ENCODE results near the gene HBB. TPM values are rescaled to one million over a fixed set of nuclear protein-coding genes. Genes with fewer than 3 reads are reported as not detected.

HBB gene
- total RNA-seq, 4 donors from 2014 or later, result 2.8 TPM; not detected in 3

DNA sequence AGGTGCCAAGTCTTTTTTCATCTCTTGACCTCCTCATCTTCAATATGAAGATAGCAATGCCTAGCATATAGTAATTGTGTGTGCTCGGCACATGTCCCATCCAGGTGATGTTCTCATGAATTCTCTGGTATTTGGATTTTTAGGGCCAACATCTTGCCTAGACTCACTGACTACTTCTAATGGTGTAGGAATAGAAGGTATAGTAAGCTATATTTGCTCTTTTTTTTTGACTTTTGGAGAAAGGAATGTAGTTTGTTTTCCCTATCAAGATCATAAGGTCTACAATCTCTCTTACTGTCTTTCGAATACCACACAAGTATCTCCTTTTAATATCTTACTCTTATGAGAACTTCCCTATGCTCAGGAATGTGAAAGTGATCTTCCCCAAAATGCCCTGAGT, 4.2 kb upstream of the HBB start:
- Histone ChIP-seq H3K27me3 (no peaks in the 10 kb centered on the region), H3K4me3 (no peak overlapping the region), H3K4me1 (no peaks in the 10 kb centered on the region), H3K36me3 (no peaks in the 10 kb centered on the region), H3K27ac (no peak overlapping the region), H3K9me3 (no peaks in the 10 kb centered on the region)
- TF ChIP-seq, protein P1, sequence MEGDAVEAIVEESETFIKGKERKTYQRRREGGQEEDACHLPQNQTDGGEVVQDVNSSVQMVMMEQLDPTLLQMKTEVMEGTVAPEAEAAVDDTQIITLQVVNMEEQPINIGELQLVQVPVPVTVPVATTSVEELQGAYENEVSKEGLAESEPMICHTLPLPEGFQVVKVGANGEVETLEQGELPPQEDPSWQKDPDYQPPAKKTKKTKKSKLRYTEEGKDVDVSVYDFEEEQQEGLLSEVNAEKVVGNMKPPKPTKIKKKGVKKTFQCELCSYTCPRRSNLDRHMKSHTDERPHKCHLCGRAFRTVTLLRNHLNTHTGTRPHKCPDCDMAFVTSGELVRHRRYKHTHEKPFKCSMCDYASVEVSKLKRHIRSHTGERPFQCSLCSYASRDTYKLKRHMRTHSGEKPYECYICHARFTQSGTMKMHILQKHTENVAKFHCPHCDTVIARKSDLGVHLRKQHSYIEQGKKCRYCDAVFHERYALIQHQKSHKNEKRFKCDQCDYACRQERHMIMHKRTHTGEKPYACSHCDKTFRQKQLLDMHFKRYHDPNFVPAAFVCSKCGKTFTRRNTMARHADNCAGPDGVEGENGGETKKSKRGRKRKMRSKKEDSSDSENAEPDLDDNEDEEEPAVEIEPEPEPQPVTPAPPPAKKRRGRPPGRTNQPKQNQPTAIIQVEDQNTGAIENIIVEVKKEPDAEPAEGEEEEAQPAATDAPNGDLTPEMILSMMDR (IDR thresholded peaks at IDR 0.05), result no peak
- no peak for TF ChIP-seq POLR2A (IDR thresholded peaks at IDR 0.05)
- no peak for DNase-seq

DNA sequence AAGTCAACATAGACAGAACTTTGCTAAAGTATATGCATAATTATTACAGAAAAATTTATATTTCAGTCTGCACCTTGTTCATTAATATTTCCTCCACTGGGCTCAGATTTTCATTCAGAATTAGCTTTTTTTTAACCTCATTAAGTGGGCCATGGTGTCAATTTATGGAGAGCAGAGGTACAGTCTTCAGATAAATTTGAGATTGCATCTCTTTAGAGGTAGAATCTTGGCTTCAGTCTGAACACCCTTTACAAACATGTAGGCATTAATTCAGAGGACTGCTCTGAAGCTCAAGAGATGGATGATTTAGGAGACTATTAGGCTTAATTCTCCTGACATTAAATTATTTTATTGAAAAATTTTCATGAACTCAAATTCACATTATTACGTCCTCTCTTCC, 3.4 kb upstream of the HBB start:
- Histone ChIP-seq H3K27me3 (no peaks in the 10 kb centered on the region), H3K27ac (no peak overlapping the region)

DNA sequence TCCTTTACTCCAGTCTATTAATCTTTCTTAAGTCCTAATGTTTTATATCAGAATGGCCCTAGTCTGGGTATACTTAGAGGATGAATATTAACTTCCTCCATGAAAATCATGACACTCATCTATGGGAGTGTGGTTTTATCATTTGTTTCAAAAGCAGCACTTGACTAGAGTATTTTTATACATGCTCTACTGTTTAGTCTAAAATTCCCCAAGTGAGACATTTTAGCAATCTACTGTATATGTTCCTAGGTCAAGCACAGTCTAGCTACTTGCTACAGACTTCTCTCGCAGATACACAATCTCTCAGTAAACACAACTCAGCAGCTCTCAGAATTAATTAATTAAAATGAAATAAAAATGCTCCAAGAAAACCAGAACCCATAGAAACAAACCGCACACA, 2.9 kb upstream of the HBB start:
- no peak for TF ChIP-seq POLR2A (IDR thresholded peaks at IDR 0.05)
- TF ChIP-seq, protein P1 (IDR thresholded peaks at IDR 0.05), result no peak
- H3K36me3 ChIP-seq, result no peaks in the 10 kb centered on the region
- H3K27me3 ChIP-seq, result no peaks in the 10 kb centered on the region
- DNase-seq, result no peak
- H3K4me1 ChIP-seq, result no peaks in the 10 kb centered on the region
- no peak overlapping the region for H3K27ac ChIP-seq
- no peak overlapping the region for H3K4me3 ChIP-seq
- H3K9me3 ChIP-seq, result no peaks in the 10 kb centered on the region

More for the DNA sequence above, 3.4 kb upstream of the HBB start:
- DNase-seq, result no peak
- Histone ChIP-seq H3K9me3 (no peaks in the 10 kb centered on the region), H3K4me1 (no peaks in the 10 kb centered on the region), H3K4me3 (no peak overlapping the region), H3K36me3 (no peaks in the 10 kb centered on the region)
- TF ChIP-seq, protein P1 (IDR thresholded peaks at IDR 0.05), result no peak
- TF ChIP-seq POLR2A (IDR thresholded peaks at IDR 0.05), result no peak

DNA sequence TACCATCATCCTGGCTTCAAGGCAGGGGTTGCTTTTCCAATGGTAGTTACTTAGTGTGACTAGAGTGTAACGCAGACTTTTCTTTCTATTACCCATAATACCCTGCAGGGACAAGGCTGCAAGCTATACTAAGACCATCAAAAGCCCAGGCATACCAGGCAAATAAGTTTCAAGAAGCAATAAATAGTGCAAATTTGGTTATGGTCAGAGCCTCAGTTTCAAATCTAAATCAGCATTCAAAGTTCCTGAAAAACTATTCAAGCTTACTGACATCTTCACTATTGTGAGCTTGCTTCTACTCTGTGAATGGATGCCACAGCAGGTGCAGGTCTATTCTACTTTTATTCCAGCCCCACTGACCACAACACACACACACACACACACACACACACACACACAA, 2.5 kb upstream of the HBB start:
- Histone ChIP-seq H3K27ac (no peak overlapping the region), H3K4me3 (no peak overlapping the region), H3K36me3 (no peaks in the 10 kb centered on the region), H3K9me3 (no peaks in the 10 kb centered on the region), H3K27me3 (no peaks in the 10 kb centered on the region), H3K4me1 (no peaks in the 10 kb centered on the region)
- TF ChIP-seq, protein P1 (IDR thresholded peaks at IDR 0.05), result no peak
- DNase-seq, result no peak

DNA sequence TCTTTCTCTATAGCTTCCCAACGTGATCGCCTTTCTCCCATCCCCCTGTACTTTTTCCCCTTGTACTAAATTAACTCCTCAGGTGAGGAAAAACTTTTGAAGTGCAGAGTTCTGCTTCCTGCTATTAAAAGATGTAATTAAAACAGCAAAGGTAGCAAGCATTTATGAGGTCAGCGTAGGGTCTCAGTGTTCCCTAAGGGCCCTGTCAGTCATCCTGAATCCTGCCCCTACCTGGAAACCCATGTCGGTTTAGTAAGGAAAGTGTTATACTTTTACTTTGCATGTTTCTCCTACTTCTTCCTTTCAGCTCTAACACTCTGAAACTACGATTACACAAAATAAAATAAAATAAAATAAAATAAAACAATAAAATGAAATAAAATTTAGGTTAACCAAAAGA, 1.3 kb upstream of the HBB start:
- no peaks in the 10 kb centered on the region for H3K36me3 ChIP-seq
- TF ChIP-seq, protein P1 (IDR thresholded peaks at IDR 0.05), result no peak
- TF ChIP-seq POLR2A (IDR thresholded peaks at IDR 0.05), result no peak
- no peaks in the 10 kb centered on the region for H3K9me3 ChIP-seq
- H3K27ac ChIP-seq, result no peak overlapping the region
- no peaks in the 10 kb centered on the region for H3K4me1 ChIP-seq
- H3K4me3 ChIP-seq, result no peak overlapping the region
- no peaks in the 10 kb centered on the region for H3K27me3 ChIP-seq
- DNase-seq, result no peak

DNA sequence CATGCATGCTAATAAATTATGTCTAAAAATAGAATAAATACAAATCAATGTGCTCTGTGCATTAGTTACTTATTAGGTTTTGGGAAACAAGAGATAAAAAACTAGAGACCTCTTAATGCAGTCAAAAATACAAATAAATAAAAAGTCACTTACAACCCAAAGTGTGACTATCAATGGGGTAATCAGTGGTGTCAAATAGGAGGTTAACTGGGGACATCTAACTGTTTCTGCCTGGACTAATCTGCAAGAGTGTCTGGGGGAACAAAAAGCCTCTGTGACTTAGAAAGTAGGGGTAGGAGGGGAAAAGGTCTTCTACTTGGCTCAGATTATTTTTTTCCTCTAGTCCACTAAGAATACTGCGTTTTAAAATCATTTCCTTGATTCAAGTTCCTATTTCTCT, 810 bp upstream of the HBB start:
- Histone ChIP-seq H3K36me3 (no peaks in the 10 kb centered on the region), H3K4me1 (no peaks in the 10 kb centered on the region), H3K9me3 (no peaks in the 10 kb centered on the region), H3K4me3 (no peak overlapping the region), H3K27ac (no peak overlapping the region), H3K27me3 (no peaks in the 10 kb centered on the region)
- no peak for DNase-seq
- no peak for TF ChIP-seq POLR2A (IDR thresholded peaks at IDR 0.05)
- TF ChIP-seq, protein P1 (IDR thresholded peaks at IDR 0.05), result no peak
